HG03045 (cell line): ENCODE results near the gene OTOGL.

Source experiments
- ATAC-seq: cut with Tn5 transposase; IDR thresholded peaks from one replicate; pipeline ENCODE4 v1.9.1; 2021; ENCODE audit warnings: mild to moderate bottlenecking, moderate library complexity; ENCODE audit not compliant: unreplicated experiment

OTOGL gene, protein sequence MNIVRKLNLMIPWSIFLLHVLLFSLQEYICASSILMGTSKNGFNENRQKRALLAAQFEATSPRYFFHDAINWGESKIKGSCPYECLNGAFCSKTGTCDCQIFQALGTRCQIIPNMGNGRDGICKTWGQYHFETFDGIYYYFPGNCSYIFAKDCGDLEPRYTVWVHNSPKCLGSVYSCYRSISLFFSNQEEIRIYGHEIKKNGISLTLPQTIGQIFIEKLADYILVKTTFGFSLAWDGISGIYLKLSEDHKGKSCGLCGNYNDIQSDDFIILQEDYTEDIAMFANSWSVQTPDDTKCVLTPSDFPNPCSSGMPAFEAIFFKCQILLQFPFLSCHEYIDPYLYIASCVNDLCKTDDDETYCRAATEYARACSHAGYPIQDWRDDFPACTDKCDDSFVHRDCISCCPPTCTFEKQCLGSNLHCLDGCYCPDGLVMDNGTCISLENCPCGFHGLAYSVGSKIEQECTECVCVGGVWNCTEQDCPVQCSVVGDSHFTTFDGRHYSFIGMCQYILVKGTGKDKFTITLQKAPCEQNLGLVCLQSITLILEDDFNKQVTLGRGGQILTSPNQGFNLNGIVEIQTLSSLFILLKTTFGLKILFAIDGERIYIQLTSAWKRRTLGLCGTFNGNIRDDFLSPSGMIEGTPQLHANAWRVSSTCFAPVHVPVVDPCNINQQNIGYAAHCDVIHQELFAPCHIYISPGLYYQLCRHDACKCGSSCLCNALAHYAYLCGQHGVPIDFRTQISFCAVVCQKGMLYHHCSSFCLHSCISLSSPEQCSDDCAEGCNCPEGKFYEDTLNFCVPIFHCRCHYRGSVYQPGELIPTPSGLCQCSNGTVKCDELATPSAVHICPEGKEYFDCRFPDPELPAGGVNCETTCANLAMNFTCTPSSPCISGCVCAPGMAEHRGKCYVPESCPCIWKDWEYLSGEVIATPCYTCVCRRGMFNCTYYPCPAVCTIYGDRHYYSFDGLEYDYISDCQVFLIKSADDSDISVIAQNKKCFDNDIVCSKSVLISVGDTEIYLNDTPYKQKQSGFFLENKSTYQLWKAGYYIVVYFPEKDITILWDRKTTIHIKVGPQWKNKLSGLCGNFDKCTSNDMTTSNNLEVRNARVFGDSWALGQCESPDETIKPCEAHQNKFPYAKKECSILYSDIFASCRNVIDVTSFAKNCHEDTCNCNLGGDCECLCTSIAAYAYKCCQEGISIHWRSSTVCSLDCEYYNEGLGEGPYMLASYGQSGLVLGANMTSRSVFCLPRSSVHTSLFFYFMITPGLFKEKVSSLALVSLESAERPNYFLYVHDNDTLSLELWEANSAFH (N-terminal part only)

DNA sequence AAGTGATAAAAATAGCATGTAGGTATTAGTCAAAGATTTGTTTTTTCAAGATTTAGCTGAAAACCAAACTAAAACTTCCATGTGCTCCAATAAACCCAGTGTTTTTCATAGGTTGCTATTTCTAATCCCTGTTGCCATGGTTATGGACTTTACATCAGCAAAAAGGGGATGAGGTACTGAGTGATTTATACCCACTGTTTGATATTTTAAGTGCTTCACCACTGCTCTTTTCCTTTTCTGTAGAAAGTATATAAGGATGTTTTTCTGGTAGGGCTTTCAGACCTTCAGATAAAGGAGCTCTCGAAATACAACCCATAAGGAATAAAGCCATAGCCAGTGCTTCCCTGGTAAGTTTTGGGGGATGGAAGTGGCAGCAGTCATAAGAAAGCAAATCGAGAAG, at the start of gene OTOGL:
OTOGL (plus strand) TSS at position 279 of the 400 bp plus-strand sequence. CDS start 109,895 bp downstream, outside the sequence.
- no peak for ATAC-seq

DNA sequence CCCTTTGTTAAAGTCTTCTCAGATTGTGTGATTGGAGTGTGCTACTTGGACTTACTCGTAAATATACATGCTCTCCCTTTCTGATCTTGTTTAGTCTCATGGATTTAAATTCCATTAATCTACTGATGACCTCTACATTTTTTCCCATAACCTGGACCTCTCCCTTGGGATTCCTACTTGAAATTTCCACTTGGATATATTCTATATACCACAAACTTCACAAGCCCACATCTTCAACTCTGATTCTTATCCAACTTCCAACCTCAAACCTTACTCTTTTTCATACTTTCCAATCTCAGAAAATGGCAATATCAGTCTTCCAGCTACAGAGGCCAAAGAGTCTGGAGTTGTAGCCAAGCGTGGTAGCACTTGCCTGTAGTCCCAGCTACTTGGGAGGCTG, 49.1 kb upstream of the OTOGL start:
- no peak for ATAC-seq

DNA sequence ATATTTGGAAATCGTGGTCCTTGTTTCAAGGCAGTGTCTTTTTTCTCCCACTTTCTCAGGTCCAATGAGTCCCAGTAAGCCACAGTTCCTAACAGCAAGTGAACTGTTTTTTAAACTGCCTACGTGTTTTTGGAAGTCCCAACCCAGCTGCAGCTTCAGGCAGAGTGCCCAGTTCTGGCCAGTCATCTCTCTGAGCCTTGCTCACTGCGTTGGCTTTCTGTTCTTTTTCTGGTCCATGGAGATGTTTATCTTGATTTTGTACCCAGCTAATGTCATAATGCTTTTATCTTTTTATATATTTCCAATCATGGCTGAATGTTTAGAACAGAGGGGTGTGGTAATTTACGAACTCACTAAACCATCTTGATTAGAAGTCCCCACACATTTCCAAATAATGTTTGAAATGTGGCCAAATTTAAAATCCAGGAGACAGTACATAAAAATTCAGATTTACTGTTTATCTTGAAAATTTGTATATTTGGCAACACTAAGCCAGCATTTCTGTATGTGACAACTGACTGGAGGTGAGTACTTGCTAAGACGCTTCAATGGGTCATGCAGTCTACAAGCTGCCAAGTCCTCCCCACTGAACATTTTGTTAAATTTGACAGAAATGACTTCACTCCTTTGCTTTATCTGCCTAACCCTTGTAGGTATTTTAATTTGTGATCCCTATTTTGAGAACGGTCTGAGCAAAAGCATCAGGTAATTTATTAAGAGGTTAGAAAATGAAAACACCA, 46.1 kb upstream of the OTOGL start:
- ATAC-seq, result no peak

DNA sequence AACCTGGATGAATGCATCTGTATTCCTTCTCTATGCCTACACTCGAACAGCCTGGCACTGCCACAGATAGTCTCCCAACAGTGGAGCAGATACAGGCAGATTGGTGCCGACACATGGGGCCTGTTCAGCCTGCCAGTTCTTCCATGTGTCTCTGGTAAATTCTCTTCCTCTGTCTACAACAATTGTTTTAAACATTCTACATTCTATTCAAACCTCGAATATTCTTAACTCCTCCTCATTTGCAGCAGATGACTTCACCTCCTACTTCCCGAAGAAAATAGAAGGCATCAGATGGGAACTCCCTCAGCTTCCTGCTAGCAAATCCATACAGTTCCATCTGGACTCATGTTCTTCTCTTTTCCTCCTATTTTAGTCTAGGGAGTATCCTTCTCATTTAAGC, 43.1 kb upstream of the OTOGL start:
- no peak for ATAC-seq

- no peak for ATAC-seq
These were observed 42.5 kb upstream of the OTOGL start for GRCh38 chr12:80056845-80057244.

DNA sequence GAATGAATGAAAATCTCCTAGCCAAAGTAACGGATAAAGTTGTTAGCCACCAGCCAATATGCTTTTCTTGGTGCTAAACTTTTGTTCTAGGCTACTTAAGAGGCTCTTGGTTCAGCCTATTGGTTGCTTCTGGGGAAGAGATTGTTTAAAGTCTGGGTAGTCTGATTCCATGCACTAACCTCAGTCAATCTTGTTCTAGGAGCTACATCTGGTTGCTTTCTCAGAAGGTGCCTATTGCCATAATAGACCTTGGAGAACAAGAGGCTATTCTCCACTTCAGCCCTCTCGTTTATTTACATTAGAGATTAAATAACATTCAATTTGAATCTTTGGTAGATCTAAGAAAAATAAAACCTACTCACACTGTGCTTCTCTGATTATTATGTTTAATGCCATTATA, 40.8 kb upstream of the OTOGL start:
- no peak for ATAC-seq

- no peak for ATAC-seq
These were observed 40.2 kb upstream of the OTOGL start for GRCh38 chr12:80059102-80059501.

GRCh38 chr12:80059875-80060274, 39.5 kb upstream of the OTOGL start:
- no peak for ATAC-seq

- ATAC-seq, result no peak
These were observed 35.1 kb upstream of the OTOGL start for GRCh38 chr12:80064269-80064668.

DNA sequence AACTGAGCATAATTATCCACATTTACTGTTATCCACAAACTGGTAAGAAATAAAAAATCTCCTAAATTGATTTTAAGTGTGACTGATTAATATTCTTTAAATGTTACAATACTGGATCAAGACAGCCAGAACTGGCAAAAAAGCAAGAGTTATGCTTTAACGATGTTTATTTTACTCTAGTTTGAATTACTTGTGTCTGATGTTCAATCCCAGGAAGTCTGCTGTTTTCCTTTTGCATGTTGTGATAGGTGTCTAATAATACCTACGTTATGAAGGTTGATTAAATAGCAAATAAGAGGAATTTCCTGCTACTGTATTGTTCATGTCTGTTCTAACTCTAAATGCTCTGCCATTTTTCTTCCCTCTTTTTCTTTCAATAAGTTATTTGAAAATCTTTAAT, 34.4 kb upstream of the OTOGL start:
- no peak for ATAC-seq

DNA sequence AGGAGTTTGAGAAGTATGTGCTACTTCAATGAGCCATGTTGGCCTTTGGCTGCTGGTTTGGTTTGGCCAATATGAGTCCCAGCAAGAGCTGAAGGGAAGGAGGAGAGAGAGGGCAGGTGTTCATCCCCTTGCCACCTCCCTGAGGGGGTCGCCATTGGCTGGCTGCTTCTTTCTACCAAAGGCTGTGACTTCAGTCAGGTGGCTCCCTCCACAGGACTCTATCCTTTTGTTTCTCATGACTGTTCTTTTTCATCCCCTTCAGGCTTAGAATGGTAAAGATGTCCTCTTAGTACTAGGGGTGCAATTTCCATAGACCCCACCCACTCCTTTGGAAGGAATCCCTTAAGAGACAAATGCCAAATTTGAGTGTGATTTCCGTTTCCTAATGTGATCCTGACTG, 31.2 kb upstream of the OTOGL start:
- ATAC-seq, result no peak

- ATAC-seq, result peak; percentile 74
These were observed 15.3 kb upstream of the OTOGL start for GRCh38 chr12:80083892-80084614.

- no peak for ATAC-seq
These were observed 13.3 kb upstream of the OTOGL start for GRCh38 chr12:80086025-80086424.

DNA sequence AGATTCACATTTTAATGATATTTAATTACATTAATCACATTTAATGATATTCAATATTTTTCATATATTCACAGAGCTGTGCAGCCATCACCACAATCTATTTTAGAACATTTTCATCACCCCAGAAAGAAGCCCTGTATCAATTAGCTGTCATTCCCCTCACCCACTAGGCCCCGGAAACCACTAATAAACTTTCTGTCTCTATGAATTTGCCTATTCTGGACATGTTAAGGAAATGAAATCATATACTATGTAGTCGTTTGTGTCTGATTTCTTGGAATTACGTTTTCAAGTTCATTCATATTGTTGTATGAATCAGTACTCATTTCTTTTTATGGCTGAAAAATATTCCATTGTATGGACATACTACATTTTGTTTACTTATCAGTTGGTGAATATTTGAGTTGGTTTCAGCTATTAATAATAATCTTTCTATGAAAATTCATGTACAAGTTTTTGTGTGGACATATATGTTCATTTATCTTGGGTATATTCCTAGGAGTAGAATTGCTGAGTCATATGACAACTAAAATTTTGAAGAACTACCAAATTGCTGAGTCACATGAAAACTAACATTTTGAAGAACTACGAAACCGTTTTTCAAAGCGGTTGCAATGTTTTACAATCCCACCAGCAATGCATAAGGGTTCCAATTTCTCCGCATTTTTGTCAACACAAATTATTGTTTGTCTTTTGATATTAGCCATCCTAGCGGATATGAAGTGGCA, 11.7 kb upstream of the OTOGL start:
- ATAC-seq, result no peak

DNA sequence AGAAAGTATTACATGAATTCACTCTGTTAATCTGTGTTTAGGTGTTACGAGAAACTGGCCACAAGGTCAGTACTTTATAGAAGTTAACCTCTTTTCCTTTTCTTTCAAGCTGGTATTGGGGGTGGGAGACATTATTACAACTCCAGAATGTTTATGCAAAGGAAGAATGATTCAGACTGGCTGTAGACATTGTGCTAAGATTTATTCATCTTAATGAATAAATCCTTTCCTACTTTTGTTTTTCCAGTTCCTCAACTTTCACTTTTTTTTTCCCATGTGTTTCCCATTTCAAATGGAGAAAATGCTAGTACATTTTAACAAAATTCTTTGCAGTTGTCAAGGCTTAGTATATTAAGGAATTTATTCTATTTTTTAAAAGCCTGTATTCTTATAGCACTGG, 1.3 kb downstream of the OTOGL start:
- ATAC-seq, result no peak

DNA sequence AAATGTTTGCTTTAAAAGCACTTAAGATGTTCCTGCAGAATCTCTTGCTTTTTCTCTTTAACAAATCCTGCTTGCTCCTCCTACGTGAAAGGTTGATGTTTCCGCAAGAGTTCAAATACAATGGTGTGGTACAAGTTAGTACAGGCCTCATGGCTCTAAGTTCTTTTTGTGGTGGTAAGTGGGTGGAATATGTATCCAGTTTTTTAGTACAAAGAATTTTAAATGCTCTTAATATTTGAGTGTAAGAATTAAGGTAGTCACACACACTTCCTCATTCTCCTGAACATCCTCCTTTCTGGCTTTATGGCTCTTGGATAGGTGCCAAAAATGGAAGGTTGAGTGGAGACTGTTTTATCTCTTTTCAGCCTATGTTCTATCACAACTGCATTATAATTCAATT, 1.8 kb downstream of the OTOGL start:
- no peak for ATAC-seq

- ATAC-seq, result no peak
These were observed 7.9 kb downstream of the OTOGL start for GRCh38 chr12:80107221-80107620.

GRCh38 chr12:80116735-80117134, 17.4 kb downstream of the OTOGL start:
- ATAC-seq, result no peak
